Islet of Langerhans (tissue), 1 donor: Measurements from ENCODE around the gene AHSG.
A peak's percentile ranks its signal among the peaks of the same experiment; 100 is the strongest.

Experiments used
- FAIRE-seq: peaks from one replicate; lab custom pipeline; 2011; peaks lifted over from hg19 to GRCh38; lab: Jason Lieb, UNC

Gene AHSG

GRCh38 chr3:186593862-186594261, 19.0 kb upstream of the AHSG start:
- FAIRE-seq = no peak

- no peak for FAIRE-seq
Observed at GRCh38 chr3:186594591-186595113, 18.2 kb upstream of the AHSG start.

GRCh38 chr3:186596568-186597287, 16.1 kb upstream of the AHSG start:
- FAIRE-seq = no peak

- FAIRE-seq = no peak
Observed at GRCh38 chr3:186598108-186598784, 14.6 kb upstream of the AHSG start.

GRCh38 chr3:186598794-186599141, 14.1 kb upstream of the AHSG start:
- no peak for FAIRE-seq

- FAIRE-seq = no peak
Observed at GRCh38 chr3:186599142-186599784, 13.6 kb upstream of the AHSG start.

- FAIRE-seq = no peak
Observed at GRCh38 chr3:186599785-186600166, 13.1 kb upstream of the AHSG start.

- no peak for FAIRE-seq
Observed at GRCh38 chr3:186600896-186601295, 12.0 kb upstream of the AHSG start.

GRCh38 chr3:186603159-186603558, 9.7 kb upstream of the AHSG start:
- FAIRE-seq = no peak

- no peak for FAIRE-seq
Observed at GRCh38 chr3:186605078-186605477, 7.8 kb upstream of the AHSG start.

GRCh38 chr3:186605561-186606545, 7.0 kb upstream of the AHSG start:
- FAIRE-seq = no peak

- no peak for FAIRE-seq
Observed at GRCh38 chr3:186608624-186609215, 4.1 kb upstream of the AHSG start.

GRCh38 chr3:186609247-186609868, 3.5 kb upstream of the AHSG start:
- no peak for FAIRE-seq

GRCh38 chr3:186612065-186612464, 795 bp upstream of the AHSG start:
- no peak for FAIRE-seq

- FAIRE-seq = no peak
Observed at GRCh38 chr3:186613637-186614265, 891 bp downstream of the AHSG start.

GRCh38 chr3:186614266-186614596, 1.4 kb downstream of the AHSG start:
- FAIRE-seq = no peak

GRCh38 chr3:186614597-186615483, 2.0 kb downstream of the AHSG start:
- FAIRE-seq = peak; percentile 53

GRCh38 chr3:186616299-186616617, 3.4 kb downstream of the AHSG start:
- no peak for FAIRE-seq

- FAIRE-seq = no peak
Observed at GRCh38 chr3:186617036-186617946, 4.4 kb downstream of the AHSG start.
